ENCODE measurements around the gene ZNF497. TPM values are rescaled to one million over a fixed set of nuclear protein-coding genes. Genes with fewer than 3 reads are reported as not detected.
A peak's percentile ranks its signal among the peaks of the same experiment; 100 is the strongest.

ZNF497 gene
- total and polyA plus RNA-seq, 10 of the 15 experiments (the other 5 are each of a cell fraction or from before 2014, with no cell fraction given): 0.09 to 0.82 (median 0.28) TPM

GRCh38 chr19:58380662-58381459 is 18.3 kb upstream of the ZNF497 start, which contains the start of gene ZNF837 (continued):
- TF ChIP-seq BCLAF1 (IDR thresholded peaks at IDR 0.05) (no peak), EP300 (IDR thresholded peaks at IDR 0.05; ENCODE audit: borderline replicate concordance in 1 of 2, control insufficient read depth in 1 of 2, low read depth in 2 of 2, low read length in 2 of 2) (no peak), ZNF384 (IDR thresholded peaks at IDR 0.05; ENCODE audit: borderline replicate concordance, low read depth, low read length) (no peak), ZBTB11 (CRISPR knock-in tag; IDR thresholded peaks at IDR 0.05) (peak; percentile 98), WRNIP1 (IDR thresholded peaks at IDR 0.05; ENCODE audit: borderline replicate concordance, low read depth, low read length) (no peak), ATF2 (IDR thresholded peaks at IDR 0.05; ENCODE audit: low read length) (no peak), IRF3 (IDR thresholded peaks at IDR 0.05) (peak; percentile 83), HDAC6 (IDR thresholded peaks at IDR 0.05; ENCODE audit: unreplicated experiment) (no peak), NR2C2 (IDR thresholded peaks at IDR 0.05; ENCODE audit: borderline replicate concordance, control insufficient read depth, insufficient read length, low read depth) (no peak), KAT2A (conservative IDR thresholded peaks at IDR 0.05; ENCODE audit: control insufficient read depth, low read depth, low read length) (no peak), CHD1 (IDR thresholded peaks at IDR 0.05; ENCODE audit: low read depth, low read length) (peak; percentile 86; the same call in 1 of the 2 replicates), CREM (IDR thresholded peaks at IDR 0.05; ENCODE audit: low read depth) (peak; percentile 92), RCOR1 (conservative IDR thresholded peaks at IDR 0.05; ENCODE audit: low read depth, low read length) (no peak), JUNB (IDR thresholded peaks at IDR 0.05) (no peak)
- TF ChIP-seq, protein P1, sequence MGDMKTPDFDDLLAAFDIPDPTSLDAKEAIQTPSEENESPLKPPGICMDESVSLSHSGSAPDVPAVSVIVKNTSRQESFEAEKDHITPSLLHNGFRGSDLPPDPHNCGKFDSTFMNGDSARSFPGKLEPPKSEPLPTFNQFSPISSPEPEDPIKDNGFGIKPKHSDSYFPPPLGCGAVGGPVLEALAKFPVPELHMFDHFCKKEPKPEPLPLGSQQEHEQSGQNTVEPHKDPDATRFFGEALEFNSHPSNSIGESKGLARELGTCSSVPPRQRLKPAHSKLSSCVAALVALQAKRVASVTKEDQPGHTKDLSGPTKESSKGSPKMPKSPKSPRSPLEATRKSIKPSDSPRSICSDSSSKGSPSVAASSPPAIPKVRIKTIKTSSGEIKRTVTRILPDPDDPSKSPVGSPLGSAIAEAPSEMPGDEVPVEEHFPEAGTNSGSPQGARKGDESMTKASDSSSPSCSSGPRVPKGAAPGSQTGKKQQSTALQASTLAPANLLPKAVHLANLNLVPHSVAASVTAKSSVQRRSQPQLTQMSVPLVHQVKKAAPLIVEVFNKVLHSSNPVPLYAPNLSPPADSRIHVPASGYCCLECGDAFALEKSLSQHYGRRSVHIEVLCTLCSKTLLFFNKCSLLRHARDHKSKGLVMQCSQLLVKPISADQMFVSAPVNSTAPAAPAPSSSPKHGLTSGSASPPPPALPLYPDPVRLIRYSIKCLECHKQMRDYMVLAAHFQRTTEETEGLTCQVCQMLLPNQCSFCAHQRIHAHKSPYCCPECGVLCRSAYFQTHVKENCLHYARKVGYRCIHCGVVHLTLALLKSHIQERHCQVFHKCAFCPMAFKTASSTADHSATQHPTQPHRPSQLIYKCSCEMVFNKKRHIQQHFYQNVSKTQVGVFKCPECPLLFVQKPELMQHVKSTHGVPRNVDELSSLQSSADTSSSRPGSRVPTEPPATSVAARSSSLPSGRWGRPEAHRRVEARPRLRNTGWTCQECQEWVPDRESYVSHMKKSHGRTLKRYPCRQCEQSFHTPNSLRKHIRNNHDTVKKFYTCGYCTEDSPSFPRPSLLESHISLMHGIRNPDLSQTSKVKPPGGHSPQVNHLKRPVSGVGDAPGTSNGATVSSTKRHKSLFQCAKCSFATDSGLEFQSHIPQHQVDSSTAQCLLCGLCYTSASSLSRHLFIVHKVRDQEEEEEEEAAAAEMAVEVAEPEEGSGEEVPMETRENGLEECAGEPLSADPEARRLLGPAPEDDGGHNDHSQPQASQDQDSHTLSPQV (IDR thresholded peaks at IDR 0.05): no peak

All from GM12878 (cell line).